GM23338 (cell line): ENCODE results near the gene RFX3. TPM values are rescaled to one million over a fixed set of nuclear protein-coding genes. Genes with fewer than 3 reads are reported as not detected.

Experiments
- ATAC-seq: fragments of 200-7000 bp; cut with Tn5 transposase; 3 replicates; pipeline ENCODE4 v1.9.1; 2020
- DNase-seq: peaks from one replicate; pipeline ENCODE4 v3.0.0-alpha.2; 2015; ENCODE audit warnings: low spot score
- H2AFZ ChIP-seq: fragments of 200-600 bp; sonication (generic); 2 replicates; pipeline ENCODE4 v1.8.0; 2016; ENCODE audit warnings: antibody characterized with exemption, mild to moderate bottlenecking, moderate library complexity
- H3F3A ChIP-seq: fragments of 200-600 bp; sonication (generic); replicated peaks from 2 replicates; pipeline ENCODE4 v1.8.0; 2017; ENCODE audit warnings: antibody characterized with exemption, mixed run types, low read depth
- H3K27ac ChIP-seq: fragments of 200-600 bp; sonication (generic); 2 replicates; pipeline ENCODE4 v1.6.1; 2016; ENCODE audit warnings: low read depth
- H3K27me3 ChIP-seq: fragments of 200-600 bp; sonication (generic); 2 replicates; pipeline ENCODE4 v1.8.0; 2016; ENCODE audit warnings: mild to moderate bottlenecking, mixed run types, moderate library complexity; ENCODE audit not compliant: insufficient read depth
- H3K36me3 ChIP-seq: fragments of 200-600 bp; sonication (generic); 2 replicates; pipeline ENCODE4 v1.8.0; 2016; ENCODE audit warnings: mild to moderate bottlenecking; ENCODE audit not compliant: insufficient read depth
- H3K4me1 ChIP-seq: fragments of 200-600 bp; sonication (generic); 2 replicates; pipeline ENCODE4 v1.8.0; 2016; ENCODE audit warnings: mild to moderate bottlenecking, moderate library complexity; ENCODE audit not compliant: insufficient read depth
- H3K4me2 ChIP-seq: fragments of 200-600 bp; sonication (generic); 2 replicates; pipeline ENCODE4 v1.7.1; 2017; ENCODE audit warnings: mixed run types
- H3K4me3 ChIP-seq: fragments of 200-600 bp; sonication (generic); 2 replicates; pipeline ENCODE4 v1.6.1; 2016; ENCODE audit warnings: mixed run types
- H3K79me2 ChIP-seq: fragments of 200-600 bp; sonication (generic); replicated peaks from 2 replicates; pipeline ENCODE4 v1.8.0; 2017; ENCODE audit warnings: mild to moderate bottlenecking; ENCODE audit not compliant: insufficient read depth
- H3K9me2 ChIP-seq: fragments of 200-600 bp; sonication (generic); 2 replicates; pipeline ENCODE4 v1.8.0; 2017; ENCODE audit not compliant: insufficient read depth
- H4K20me1 ChIP-seq: fragments of 200-600 bp; sonication (generic); replicated peaks from 2 replicates; pipeline ENCODE4 v1.8.0; 2017; ENCODE audit warnings: mild to moderate bottlenecking; ENCODE audit not compliant: insufficient read depth
- H3K27ac Mint-ChIP-seq: 2 replicates; pipeline ENCODE4 v1.8.0; 2020; ENCODE audit warnings: inconsistent platforms, mild to moderate bottlenecking, moderate library complexity, mixed read lengths
- H3K27me3 Mint-ChIP-seq: 3 replicates; pipeline ENCODE4 v1.8.0; 2022; ENCODE audit warnings: low read depth, mild to moderate bottlenecking, moderate library complexity, mixed read lengths, inconsistent platforms; ENCODE audit not compliant: insufficient read depth, poor library complexity
- H3K36me3 Mint-ChIP-seq: 3 replicates; pipeline ENCODE4 v1.8.0; 2021; ENCODE audit warnings: low read depth, mild to moderate bottlenecking, inconsistent platforms, moderate library complexity, mixed read lengths
- H3K4me1 Mint-ChIP-seq: 3 replicates; pipeline ENCODE4 v1.8.0; 2020; ENCODE audit warnings: mild to moderate bottlenecking, inconsistent platforms, mixed read lengths
- H3K4me3 Mint-ChIP-seq: 3 replicates; pipeline ENCODE4 v1.8.0; 2021; ENCODE audit warnings: moderate library complexity, mild to moderate bottlenecking, inconsistent platforms, mixed read lengths
- H3K9me3 Mint-ChIP-seq: 3 replicates; pipeline ENCODE4 v1.8.0; 2020; ENCODE audit warnings: moderate library complexity, mild to moderate bottlenecking, inconsistent platforms, mixed read lengths
- CREB1 ChIP-seq: fragments of 250-450 bp; sonication (Bioruptor Pico); IDR thresholded peaks from 2 replicates; pipeline ENCODE4 v1.5.0; 2020; ENCODE audit warnings: low read depth, mild to moderate bottlenecking, moderate library complexity
- CTCF ChIP-seq, 2 experiments: fragments of 200-600 bp in 1 of 2; sonication (generic) in 1 of 2; conservative IDR thresholded peaks; 2 replicates each; pipeline versions ENCODE4 v1.5.1 to v1.6.1; 2016 to 2017; ENCODE audit warnings: antibody characterized with exemption in 2 of 2, low read depth in 2 of 2, mild to moderate bottlenecking in 2 of 2, moderate library complexity in 1 of 2
- ETS1 ChIP-seq: IDR thresholded peaks from 2 replicates; pipeline ENCODE4 v1.6.1; 2016; ENCODE audit warnings: antibody characterized with exemption
- EZH2 ChIP-seq: fragments of 200-600 bp; sonication (generic); IDR thresholded peaks from one replicate; pipeline ENCODE4 v1.8.0; 2017; ENCODE audit warnings: antibody characterized with exemption, mild to moderate bottlenecking, low read depth; ENCODE audit not compliant: unreplicated experiment
- EZH2phosphoT487 ChIP-seq: fragments of 200-600 bp; sonication (generic); IDR thresholded peaks from one replicate; pipeline ENCODE4 v1.8.1; 2018; ENCODE audit warnings: antibody characterized with exemption; ENCODE audit not compliant: unreplicated experiment
- JUNB ChIP-seq: IDR thresholded peaks from one replicate; pipeline ENCODE4 v1.6.1; 2016; ENCODE audit warnings: antibody characterized with exemption; ENCODE audit not compliant: unreplicated experiment
- NANOG ChIP-seq: IDR thresholded peaks from 2 replicates; pipeline ENCODE4 v1.6.1; 2016; ENCODE audit warnings: antibody characterized with exemption, borderline replicate concordance
- POLR2AphosphoS5 ChIP-seq: IDR thresholded peaks from 2 replicates; pipeline ENCODE4 v1.6.1; 2016; ENCODE audit warnings: antibody characterized with exemption, low read depth
- REST ChIP-seq: IDR thresholded peaks from one replicate; pipeline ENCODE4 v1.6.1; 2018; ENCODE audit warnings: antibody characterized with exemption; ENCODE audit not compliant: unreplicated experiment
- STAT1 ChIP-seq: IDR thresholded peaks from one replicate; pipeline ENCODE4 v1.6.1; 2016; ENCODE audit warnings: antibody characterized with exemption; ENCODE audit not compliant: unreplicated experiment
- ZNF114 ChIP-seq: fragments of 250-450 bp; sonication (Bioruptor Pico); IDR thresholded peaks from 2 replicates; pipeline ENCODE4 v1.5.0; 2020; ENCODE audit warnings: mild to moderate bottlenecking, moderate library complexity
- ZNF331 ChIP-seq: fragments of 250-450 bp; sonication (Bioruptor Pico); IDR thresholded peaks from 2 replicates; pipeline ENCODE4 v1.5.0; 2020; ENCODE audit warnings: low read depth, mild to moderate bottlenecking, moderate library complexity
- ZNF462 ChIP-seq: fragments of 250-450 bp; sonication (Bioruptor Pico); IDR thresholded peaks from 2 replicates; pipeline ENCODE4 v1.5.0; 2020; ENCODE audit warnings: mild to moderate bottlenecking, moderate library complexity
- polyA plus RNA-seq: library from polyadenylated mRNA; unstranded; fragments of >200 nt; fragmentation: Nextera tagmentation; extraction: Ambion mirVana; gene quantifications from 2 replicates; pipeline ENCODE4 v1.2.1, GENCODE V29; 2016
- total RNA-seq: library from RNA; depleted of rRNA; stranded (reverse); fragments of >200 nt; shearing (Covaris generic); gene quantifications from 2 replicates; pipeline ENCODE4 v1.2.3, GENCODE V29; 2014

The RFX3 gene
- total and polyA plus RNA-seq, 2 experiments from 2014 or later: 9.8 to 22.1 TPM

GRCh38 chr9:3433754-3434153, 92.0 kb downstream of the RFX3 start:
- H3K4me3 Mint-ChIP-seq: no peak overlapping the region
- Histone ChIP-seq H3K79me2 (peaks cover 4% of the 10 kb centered on the region; the same call in 1 of the 2 replicates), H3K27me3 (no peaks in the 10 kb centered on the region), H3K9me2 (peaks cover 8% of the 10 kb centered on the region; the same call in 1 of the 2 replicates), H3K4me2 (no peak overlapping the region), H4K20me1 (no peaks in the 10 kb centered on the region), H2AFZ (no peak overlapping the region), H3F3A (no peaks in the 10 kb centered on the region), H3K27ac (no peak overlapping the region), H3K4me3 (no peak overlapping the region), H3K36me3 (no peaks in the 10 kb centered on the region), H3K4me1 (no peaks in the 10 kb centered on the region)
- no peaks in the 10 kb centered on the region for H3K27me3 Mint-ChIP-seq
- H3K4me1 Mint-ChIP-seq: no peaks in the 10 kb centered on the region
- DNase-seq: no peak
- no peak for TF ChIP-seq ZNF331
- TF ChIP-seq REST: no peak
- no peak for TF ChIP-seq ZNF462 (CRISPR knock-in tag)
- TF ChIP-seq EZH2phosphoT487: no peak
- TF ChIP-seq STAT1: no peak
- no peak for TF ChIP-seq CREB1 (CRISPR knock-in tag)
- no peak for TF ChIP-seq JUNB
- TF ChIP-seq POLR2AphosphoS5: no peak
- no peak for TF ChIP-seq EZH2
- no peak for TF ChIP-seq ZNF114
- no peak for TF ChIP-seq ETS1
- no peak for TF ChIP-seq CTCF (conservative IDR thresholded peaks at IDR 0.05; ENCODE audit: low read depth in 2 of 2)
- TF ChIP-seq NANOG: no peak
- no peak for ATAC-seq
- H3K9me3 Mint-ChIP-seq: no peaks in the 10 kb centered on the region
- no peak overlapping the region for H3K27ac Mint-ChIP-seq
- no peaks in the 10 kb centered on the region for H3K36me3 Mint-ChIP-seq
